HG02973 (cell line): ENCODE results near the gene ANOS1.
"Not testable (repeated sequence)": the region's sequence is repeated elsewhere in the genome, so short reads cannot be mapped to it uniquely, and the experiment has no call there.

Experiments used
- ATAC-seq: cut with Tn5 transposase; IDR thresholded peaks from one replicate; pipeline ENCODE4 v1.9.1; 2021; ENCODE audit warnings: moderate library complexity; ENCODE audit not compliant: unreplicated experiment

Gene ANOS1

DNA sequence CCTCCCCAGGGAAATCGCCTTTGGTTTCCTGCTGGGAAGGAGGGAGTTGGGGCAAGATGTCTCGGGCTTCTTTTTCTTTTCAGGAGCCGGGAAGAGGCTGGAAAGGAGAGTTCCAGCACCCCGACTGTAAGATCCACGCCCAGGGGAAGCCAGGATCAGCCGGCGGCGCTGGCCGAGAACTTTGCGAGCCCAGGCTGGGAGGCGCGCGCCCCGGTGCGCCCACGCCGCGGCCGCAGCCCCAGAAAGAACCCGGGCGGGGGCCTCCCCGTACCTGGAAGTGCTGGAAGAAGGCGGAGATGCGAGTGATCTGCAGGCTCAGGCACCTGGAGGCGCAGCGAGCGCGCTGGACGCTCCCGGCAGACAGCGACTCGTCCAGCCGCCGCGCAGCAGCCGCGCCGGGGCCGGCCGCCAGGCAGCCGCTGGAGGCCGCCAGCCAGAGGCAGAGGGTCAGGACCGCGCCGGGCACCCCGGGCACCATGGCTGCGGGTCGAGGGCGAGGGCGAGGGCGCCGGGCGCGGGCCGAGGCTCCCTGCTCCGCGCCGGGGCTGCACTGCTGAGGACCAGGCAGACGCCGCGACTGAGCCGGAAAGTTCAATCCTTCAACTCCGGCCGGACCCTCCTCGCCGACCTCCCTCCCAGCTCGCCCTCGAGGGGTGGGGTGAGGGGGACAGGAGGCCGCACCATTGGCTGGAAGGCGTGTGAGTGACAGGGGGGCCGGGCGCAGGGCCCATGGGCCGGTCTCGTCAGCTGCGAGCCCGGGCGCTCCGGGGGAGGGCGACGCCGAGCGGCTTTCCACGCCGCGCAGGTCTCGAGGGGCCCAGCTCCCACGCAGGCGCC lies at the start of gene ANOS1:
Gene ANOS1 (minus strand): TSS at position 579 of the 837 bp plus-strand sequence. CDS start 101 bp downstream, at position 478.
- no peak for ATAC-seq

DNA sequence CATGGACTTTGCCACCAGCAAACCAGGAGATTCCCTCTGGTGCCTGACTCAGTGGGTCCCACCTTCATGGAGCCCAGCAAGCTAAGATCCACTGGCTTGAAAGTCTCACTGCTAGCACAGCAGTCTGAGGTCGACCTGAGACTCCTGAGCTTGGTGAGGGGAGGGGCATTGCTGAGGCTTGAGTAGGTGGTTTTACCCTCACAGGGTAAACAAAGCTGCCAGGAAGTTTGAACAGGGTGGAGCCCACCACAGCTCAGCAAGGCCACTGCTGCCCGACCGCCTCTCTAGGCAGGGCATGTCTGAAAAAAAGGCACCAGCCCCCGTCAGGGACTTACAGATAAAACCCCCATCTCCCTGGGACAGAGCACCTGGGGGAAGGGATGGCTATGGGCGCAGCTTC lies 41.2 kb upstream of the ANOS1 start:
- no peak for ATAC-seq

DNA sequence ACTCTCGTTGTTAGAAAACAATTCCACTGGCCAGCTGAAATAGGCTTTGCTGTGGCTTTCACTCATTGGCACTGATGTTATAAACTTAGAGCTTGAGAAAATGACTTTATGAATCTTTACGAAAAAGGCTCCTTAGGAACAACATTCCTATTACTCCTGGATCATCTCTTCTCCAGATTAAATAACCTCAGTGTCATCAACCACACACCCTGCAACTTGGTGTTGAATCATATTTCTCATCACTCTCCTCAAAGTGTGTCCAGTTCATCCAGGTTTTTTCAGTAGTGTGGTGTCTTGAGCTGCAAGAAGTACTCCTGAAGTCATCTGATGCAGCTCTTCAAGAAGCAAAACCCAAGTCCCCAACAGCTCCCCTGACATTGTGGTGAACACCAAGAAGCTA lies 28.1 kb upstream of the ANOS1 start:
- no peak for ATAC-seq

GRCh38 chrX:8758706-8759105 lies 26.8 kb upstream of the ANOS1 start:
- ATAC-seq = not testable (repeated sequence)

DNA sequence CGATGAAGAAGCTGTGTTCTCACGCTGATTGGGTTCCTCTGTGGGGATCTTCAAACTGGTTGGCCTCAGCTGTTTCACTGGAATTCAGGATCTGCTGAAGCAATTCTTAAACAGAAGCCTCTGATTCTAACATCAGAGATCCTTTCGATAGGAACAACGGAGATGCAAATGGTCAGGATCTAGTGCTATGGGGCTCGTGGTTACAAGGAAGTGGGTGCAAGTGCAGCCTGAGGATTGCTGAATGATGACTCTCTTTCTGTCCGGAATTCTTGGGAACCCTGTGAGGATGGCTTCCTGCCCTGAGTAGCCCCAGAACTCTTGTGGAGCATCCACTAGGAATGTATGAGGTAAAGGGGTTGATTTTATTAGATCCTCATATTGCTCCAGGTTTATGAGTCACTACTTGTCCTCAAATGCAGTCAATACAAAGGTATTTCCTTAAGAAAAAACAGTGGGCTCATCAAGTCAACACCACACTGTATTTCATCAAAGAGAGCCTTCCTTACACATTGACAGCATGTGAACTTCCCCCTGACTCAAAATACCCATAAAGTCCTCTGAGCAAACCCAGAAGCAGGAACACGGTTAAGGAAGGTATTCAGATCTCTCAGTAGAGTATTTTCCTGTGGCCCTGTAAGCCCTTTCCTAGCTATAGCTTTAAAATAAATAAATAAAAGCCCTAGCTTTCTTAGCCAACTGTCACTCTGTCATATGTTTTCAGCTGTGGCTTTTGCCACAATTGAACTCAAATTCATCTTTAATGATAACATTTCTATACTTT lies 25.9 kb upstream of the ANOS1 start:
- ATAC-seq = not testable (repeated sequence)

DNA sequence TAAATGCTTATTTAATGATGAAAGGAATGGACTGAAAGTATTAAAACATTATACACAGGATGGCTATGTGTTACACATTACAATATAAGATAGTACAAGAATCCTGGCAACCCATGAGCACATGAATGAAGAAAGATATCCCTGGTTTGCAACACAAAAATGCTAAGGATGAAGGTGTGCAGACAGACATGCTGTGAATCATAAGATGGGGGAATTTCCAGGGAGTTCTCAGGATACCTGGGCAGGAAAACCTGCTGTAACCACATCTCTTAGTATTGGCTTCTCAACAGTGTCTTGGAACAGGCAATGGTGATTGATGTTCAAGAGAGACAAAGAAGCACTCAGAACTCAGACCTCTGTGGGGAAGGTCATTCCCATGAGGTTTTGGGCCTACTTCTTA lies 23.9 kb upstream of the ANOS1 start:
- no peak for ATAC-seq

GRCh38 chrX:8755116-8755515 lies 23.2 kb upstream of the ANOS1 start:
- no peak for ATAC-seq

DNA sequence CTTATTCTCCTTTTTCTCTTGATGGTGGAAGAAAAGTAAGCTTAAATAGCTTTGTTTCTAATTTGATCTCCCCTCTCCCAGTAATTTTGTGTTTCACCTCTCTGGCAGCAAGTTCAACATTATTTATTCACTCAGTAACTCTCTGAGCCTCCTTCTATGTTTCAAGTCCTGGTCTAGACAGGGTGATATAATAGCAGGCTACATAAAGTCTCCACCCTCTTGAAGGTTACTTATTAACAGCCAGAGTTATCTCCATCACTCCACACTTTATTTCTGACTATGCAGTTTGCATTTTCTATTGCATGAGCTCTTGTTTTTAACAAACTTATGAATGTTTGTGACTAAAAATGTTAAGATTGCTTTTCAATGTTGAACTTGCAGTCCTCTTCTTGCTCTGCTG lies 17.8 kb upstream of the ANOS1 start:
- no peak for ATAC-seq

GRCh38 chrX:8748855-8749254 lies 16.9 kb upstream of the ANOS1 start:
- ATAC-seq = no peak

DNA sequence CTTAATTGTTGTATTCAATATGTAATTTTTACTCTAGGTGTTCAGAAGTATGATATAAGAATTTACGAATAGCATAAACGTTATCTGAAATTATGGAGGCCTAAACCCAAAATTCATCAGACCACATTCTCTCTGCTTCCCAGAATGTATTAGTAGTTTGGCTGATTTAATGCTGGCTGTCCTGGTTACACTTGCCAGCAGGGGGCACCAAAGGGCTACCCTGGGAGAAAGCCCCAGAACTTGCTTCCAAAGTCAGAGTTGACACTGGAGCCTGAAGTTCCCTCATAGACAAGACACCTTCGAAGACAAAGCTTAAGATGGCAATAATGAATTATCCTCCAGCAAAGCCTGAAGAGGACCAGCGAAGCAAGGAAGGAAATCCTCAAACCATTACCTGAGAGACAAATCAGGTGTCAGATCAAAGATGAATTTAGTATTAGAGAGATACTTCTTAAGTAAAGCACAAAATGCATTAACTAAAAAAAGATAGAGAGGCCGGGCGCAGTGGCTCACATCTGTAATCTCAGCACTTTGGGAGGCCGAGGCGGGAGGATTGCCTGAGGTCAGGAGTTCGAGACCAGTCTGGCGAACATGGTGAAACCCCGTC lies 11.3 kb upstream of the ANOS1 start:
- ATAC-seq = no peak

DNA sequence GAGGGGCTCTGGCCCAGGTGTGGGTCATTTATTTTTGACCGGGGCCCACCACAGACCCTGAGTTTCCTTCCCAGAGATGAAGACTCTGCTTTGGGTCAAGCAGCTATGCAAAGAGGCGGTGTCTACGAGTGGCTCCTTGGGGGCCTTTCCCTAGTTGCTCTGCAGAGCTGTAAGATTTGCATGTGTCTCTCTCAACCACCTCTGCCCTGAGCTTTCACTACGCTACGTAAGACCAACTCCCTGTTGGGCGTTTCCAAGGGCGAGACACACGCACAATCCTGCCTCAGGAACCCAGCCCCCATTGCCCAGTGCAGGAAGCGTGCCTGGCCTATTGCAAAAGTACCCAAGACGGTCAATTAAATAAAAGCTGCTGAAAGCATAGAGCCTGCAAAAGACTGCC lies 10.0 kb upstream of the ANOS1 start:
- no peak for ATAC-seq

GRCh38 chrX:8738588-8739189 lies 6.8 kb upstream of the ANOS1 start:
- no peak for ATAC-seq

GRCh38 chrX:8737883-8738282 lies 5.9 kb upstream of the ANOS1 start:
- no peak for ATAC-seq

DNA sequence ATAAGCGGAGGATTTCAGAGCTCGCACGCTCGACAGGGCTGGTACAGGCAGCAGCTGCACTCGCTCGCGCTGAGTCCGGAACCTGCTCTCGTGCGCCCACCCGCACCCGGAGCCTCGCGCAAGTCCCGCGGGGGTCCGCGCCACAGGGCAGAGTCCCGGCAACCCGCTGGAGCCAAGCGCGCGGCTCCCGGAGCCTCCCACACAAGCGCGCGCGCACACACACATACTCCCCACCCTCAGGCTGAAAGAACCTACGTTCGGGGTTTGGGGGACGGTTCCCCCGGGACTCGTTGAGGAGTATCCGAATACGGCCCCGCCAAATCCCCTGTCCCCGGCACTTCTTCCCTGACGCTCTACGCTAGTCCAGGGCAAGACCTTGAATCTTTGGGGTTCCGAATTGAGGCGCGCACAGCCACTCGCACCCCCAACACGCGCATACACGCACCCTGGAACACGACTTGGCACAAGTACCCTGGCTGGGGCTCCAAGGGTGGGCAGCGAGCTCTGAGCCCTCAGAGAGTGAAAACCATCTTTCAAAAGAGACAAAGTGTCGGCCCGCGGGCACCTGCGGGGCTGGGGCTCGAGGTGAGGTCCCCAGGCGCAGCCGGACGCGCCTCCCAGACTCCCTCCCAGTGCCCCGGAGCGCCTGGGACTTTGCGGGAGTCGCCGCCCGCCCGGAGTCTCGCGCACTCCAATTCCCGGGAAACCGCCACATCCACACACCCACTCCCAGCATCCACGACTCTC lies 952 bp downstream of the ANOS1 start:
- ATAC-seq = no peak

DNA sequence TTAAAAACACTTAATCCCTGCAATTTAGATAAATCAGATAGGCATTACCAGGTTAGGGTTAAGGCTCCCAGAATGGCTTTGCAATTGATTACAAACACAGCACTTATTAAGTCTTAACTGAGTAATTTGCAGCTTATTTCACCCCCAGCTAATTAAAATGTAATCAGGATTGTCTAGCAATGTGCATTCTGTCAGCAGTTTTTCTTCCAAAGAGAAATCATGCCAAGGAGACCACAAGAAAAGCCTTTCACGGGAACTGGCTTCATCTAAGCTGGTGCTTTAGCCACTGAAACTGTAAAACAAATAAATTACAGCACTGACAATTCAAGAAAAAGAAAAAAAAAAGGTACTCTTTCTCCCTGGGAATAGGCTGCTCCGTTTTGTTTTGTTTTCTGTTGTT lies 2.1 kb downstream of the ANOS1 start:
- ATAC-seq = no peak

- ATAC-seq = no peak
Measured at GRCh38 chrX:8728932-8729535, 2.9 kb downstream of the ANOS1 start.

- no peak for ATAC-seq
Measured at GRCh38 chrX:8726031-8726652, 5.8 kb downstream of the ANOS1 start.

DNA sequence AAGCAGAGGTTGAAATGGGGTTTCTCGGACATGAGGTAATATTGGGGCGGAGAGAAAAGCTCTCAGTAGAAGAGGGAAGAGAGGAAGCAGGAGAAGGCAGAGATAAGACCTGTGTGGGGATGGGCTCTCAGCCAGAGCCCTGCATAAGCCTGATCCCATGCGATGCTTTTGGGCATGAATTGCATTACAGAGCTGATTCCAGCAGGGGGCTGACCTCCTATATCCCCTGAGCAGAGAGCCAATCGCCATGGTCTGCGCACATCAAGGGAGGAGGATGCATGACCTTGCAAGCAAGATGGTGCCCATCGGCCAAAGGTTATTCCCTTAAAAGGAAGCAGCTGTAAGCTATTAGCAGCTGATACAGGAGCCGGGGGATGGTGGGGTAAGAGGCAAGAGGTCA lies 7.6 kb downstream of the ANOS1 start:
- ATAC-seq = no peak

- ATAC-seq = no peak
Measured at GRCh38 chrX:8721536-8721935, 10.4 kb downstream of the ANOS1 start.

DNA sequence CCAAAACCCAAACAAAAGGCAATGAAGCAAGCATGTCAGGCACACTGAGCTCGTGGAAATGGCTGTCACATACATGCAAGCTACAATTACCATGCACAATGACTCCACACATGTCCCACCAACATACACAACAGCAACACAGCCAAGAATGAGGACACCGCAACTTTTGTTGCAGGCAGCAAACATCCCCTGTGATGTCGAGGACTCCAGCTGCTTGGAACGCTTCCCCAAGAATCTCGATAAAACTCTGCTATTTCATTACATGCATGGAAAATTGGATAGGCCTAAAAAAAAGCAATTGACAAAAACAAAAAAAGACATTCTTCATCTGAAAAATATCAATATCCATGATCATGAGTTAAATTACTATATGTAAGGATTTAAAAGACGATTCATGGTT lies 11.8 kb downstream of the ANOS1 start:
- ATAC-seq = no peak
